ENCODE results near the gene ZNF763. TPM values are rescaled to one million over a fixed set of nuclear protein-coding genes. Genes with fewer than 3 reads are reported as not detected.
"Not testable (repeated sequence)": the region's sequence is repeated elsewhere in the genome, so short reads cannot be mapped to it uniquely, and the experiment has no call there.

The ZNF763 gene
- total and polyA plus RNA-seq, 4 donors: 3.2 to 7.2 (median 4.7) TPM

GRCh38 chr19:11948646-11949045, 16.2 kb upstream of the ZNF763 start:
- H3K4me3 ChIP-seq: no peak overlapping the region
- WGBS, 2 donors: 94 to 99% methylated on average over 3 of the region's 3 CpGs
- peaks cover 25 to 88% (median 47%) of the 10 kb centered on the region in 4 donors for H3K36me3 ChIP-seq (ENCODE audit: control insufficient read depth in 4 of 4, insufficient read depth in 4 of 4, low read length in 4 of 4)
- H3K27ac ChIP-seq (ENCODE audit: low read depth in 1 of 2, low read length in 1 of 2): no peak overlapping the region
- TF ChIP-seq CTCF (IDR thresholded peaks at IDR 0.05; ENCODE audit: control extremely low read depth, extremely low read depth): no peak
- ATAC-seq (ENCODE audit: insufficient read depth, low FRiP score): no peak
- no peaks in the 10 kb centered on the region for H3K27me3 ChIP-seq (ENCODE audit: control insufficient read depth in 3 of 3, insufficient read depth in 3 of 3, low read length in 2 of 3)
- no peak overlapping the region for H3K9ac ChIP-seq (ENCODE audit: insufficient read depth in 1 of 2, low read length in 2 of 2)
- DNase-seq: no peak
- H3K9me3 ChIP-seq (ENCODE audit: control insufficient read depth in 4 of 4, insufficient read depth in 3 of 4, low read length in 3 of 4): peaks cover 40 to 78% (median 57%) of the 10 kb centered on the region in 4 donors
- no peaks in the 10 kb centered on the region for H3K4me1 ChIP-seq (ENCODE audit: control insufficient read depth in 5 of 5, insufficient read depth in 5 of 5, low read length in 5 of 5)

GRCh38 chr19:11949201-11949600, 15.6 kb upstream of the ZNF763 start:
- Histone ChIP-seq H3K4me1 (ENCODE audit: control insufficient read depth in 5 of 5, insufficient read depth in 5 of 5, low read length in 5 of 5) (no peaks in the 10 kb centered on the region), H3K27me3 (ENCODE audit: control insufficient read depth in 3 of 3, insufficient read depth in 3 of 3, low read length in 2 of 3) (no peaks in the 10 kb centered on the region), H3K4me3 (no peak overlapping the region), H3K27ac (ENCODE audit: low read depth in 1 of 2, low read length in 1 of 2) (no peak overlapping the region), H3K36me3 (ENCODE audit: control insufficient read depth in 4 of 4, insufficient read depth in 4 of 4, low read length in 4 of 4) (peaks cover 25 to 83% (median 43%) of the 10 kb centered on the region in 4 donors), H3K9ac (ENCODE audit: insufficient read depth in 1 of 2, low read length in 2 of 2) (no peak overlapping the region), H3K9me3 (ENCODE audit: control insufficient read depth in 4 of 4, insufficient read depth in 3 of 4, low read length in 3 of 4) (peaks cover 39 to 80% (median 53%) of the 10 kb centered on the region in 4 donors)
- DNase-seq: no peak
- ATAC-seq (ENCODE audit: insufficient read depth, low FRiP score): no peak
- WGBS, 2 donors: 96 to 98% methylated on average over 4 of the region's 4 CpGs
- no peak for TF ChIP-seq CTCF (IDR thresholded peaks at IDR 0.05; ENCODE audit: control extremely low read depth, extremely low read depth)

- not testable (repeated sequence) for ATAC-seq (ENCODE audit: insufficient read depth, low FRiP score); H3K4me1 ChIP-seq (ENCODE audit: control insufficient read depth in 5 of 5, insufficient read depth in 5 of 5, low read length in 5 of 5); DNase-seq; H3K4me3 ChIP-seq; H3K9ac ChIP-seq (ENCODE audit: insufficient read depth in 1 of 2, low read length in 2 of 2); H3K27ac ChIP-seq (ENCODE audit: low read depth in 1 of 2, low read length in 1 of 2); H3K27me3 ChIP-seq (ENCODE audit: control insufficient read depth in 3 of 3, insufficient read depth in 3 of 3, low read length in 2 of 3)
- H3K36me3 ChIP-seq (ENCODE audit: control insufficient read depth in 4 of 4, insufficient read depth in 4 of 4, low read length in 4 of 4): peaks cover 24 to 79% (median 41%) of the 10 kb centered on the region in 4 donors
- WGBS, 2 donors: 97% methylated on average over 4 of the region's 4 CpGs
- peaks cover 39 to 80% (median 52%) of the 10 kb centered on the region in 4 donors for H3K9me3 ChIP-seq (ENCODE audit: control insufficient read depth in 4 of 4, insufficient read depth in 3 of 4, low read length in 3 of 4)
These were observed 15.2 kb upstream of the ZNF763 start for GRCh38 chr19:11949614-11950080.

GRCh38 chr19:11950312-11950711, 14.5 kb upstream of the ZNF763 start:
- TF ChIP-seq CTCF (IDR thresholded peaks at IDR 0.05; ENCODE audit: control extremely low read depth, extremely low read depth): no peak
- no peak overlapping the region for H3K27ac ChIP-seq (ENCODE audit: low read depth in 1 of 2, low read length in 1 of 2)
- H3K4me1 ChIP-seq (ENCODE audit: control insufficient read depth in 5 of 5, insufficient read depth in 5 of 5, low read length in 5 of 5): no peaks in the 10 kb centered on the region
- no peaks in the 10 kb centered on the region for H3K27me3 ChIP-seq (ENCODE audit: control insufficient read depth in 3 of 3, insufficient read depth in 3 of 3, low read length in 2 of 3)
- no peak overlapping the region for H3K4me3 ChIP-seq
- 98 to 99% methylated on average over 5 of the region's 5 CpGs for WGBS, 2 donors
- DNase-seq: no peak
- peaks cover 36 to 74% (median 47%) of the 10 kb centered on the region in 4 donors for H3K9me3 ChIP-seq (ENCODE audit: control insufficient read depth in 4 of 4, insufficient read depth in 3 of 4, low read length in 3 of 4)
- no peak overlapping the region for H3K9ac ChIP-seq (ENCODE audit: insufficient read depth in 1 of 2, low read length in 2 of 2)
- no peak for ATAC-seq (ENCODE audit: insufficient read depth, low FRiP score)
- H3K36me3 ChIP-seq (ENCODE audit: control insufficient read depth in 4 of 4, insufficient read depth in 4 of 4, low read length in 4 of 4): peaks cover 24 to 74% (median 41%) of the 10 kb centered on the region in 4 donors

All from lung (tissue), 12 donors.